ENCODE data around the gene RNF157. TPM values are rescaled to one million over a fixed set of nuclear protein-coding genes. Genes with fewer than 3 reads are reported as not detected.

RNF157 gene
- total and polyA plus RNA-seq, 2 of the 13 experiments (the other 11 are each of a cell fraction or from before 2014, with no cell fraction given), result 0.44 to 1.5 TPM

DNA sequence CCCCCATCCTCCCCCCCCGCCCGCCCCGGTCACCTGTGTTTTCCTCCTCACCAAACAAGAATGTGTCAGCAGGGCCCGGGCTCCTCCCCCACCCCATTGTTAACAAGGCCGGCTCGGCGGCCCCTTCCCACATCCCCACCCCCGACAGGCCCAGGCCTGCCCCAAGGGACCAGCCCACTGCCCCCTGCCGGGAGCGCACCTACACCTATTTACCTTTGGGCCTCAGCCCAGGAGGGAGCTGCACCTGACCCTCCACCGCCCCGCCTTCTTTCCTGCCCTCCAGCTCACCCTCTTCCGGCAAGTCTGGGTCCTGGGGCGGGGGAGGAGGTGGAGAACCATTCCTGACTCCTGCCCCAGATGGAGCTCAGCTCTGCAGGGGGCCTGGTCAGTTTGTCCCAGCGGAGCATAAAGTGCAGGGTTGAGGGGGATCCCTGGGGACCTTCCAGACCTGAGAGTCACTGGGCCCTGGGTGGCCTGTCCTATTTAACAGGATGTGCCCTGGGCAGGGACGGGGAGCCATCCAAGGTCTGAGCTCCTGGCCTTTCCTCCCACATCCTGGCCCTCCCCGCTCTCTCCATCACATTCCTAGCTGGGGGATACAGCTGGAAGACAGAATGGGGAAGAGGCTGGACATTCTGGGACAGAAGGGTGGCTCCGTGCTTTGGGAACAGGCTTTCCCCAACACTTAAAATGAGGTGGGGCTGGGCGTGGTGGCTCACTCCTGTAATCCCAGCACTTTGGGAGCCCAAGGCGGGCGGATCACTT, 107.5 kb downstream of the RNF157 start (continued):
- no peak for TF ChIP-seq DBP (CRISPR knock-in tag; IDR thresholded peaks at IDR 0.05; ENCODE audit: not compliant biosample characterization)
- TF ChIP-seq, protein P1, sequence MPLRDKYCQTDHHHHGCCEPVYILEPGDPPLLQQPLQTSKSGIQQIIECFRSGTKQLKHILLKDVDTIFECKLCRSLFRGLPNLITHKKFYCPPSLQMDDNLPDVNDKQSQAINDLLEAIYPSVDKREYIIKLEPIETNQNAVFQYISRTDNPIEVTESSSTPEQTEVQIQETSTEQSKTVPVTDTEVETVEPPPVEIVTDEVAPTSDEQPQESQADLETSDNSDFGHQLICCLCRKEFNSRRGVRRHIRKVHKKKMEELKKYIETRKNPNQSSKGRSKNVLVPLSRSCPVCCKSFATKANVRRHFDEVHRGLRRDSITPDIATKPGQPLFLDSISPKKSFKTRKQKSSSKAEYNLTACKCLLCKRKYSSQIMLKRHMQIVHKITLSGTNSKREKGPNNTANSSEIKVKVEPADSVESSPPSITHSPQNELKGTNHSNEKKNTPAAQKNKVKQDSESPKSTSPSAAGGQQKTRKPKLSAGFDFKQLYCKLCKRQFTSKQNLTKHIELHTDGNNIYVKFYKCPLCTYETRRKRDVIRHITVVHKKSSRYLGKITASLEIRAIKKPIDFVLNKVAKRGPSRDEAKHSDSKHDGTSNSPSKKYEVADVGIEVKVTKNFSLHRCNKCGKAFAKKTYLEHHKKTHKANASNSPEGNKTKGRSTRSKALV (CRISPR knock-in tag; IDR thresholded peaks at IDR 0.05), result no peak
- peak; percentile 49 for TF ChIP-seq SALL1 (CRISPR knock-in tag; IDR thresholded peaks at IDR 0.05)
- TF ChIP-seq ZMYM3 (CRISPR knock-in tag; IDR thresholded peaks at IDR 0.05), result no peak
- TF ChIP-seq MXD4 (CRISPR knock-in tag; IDR thresholded peaks at IDR 0.05), result no peak; the same call in 1 of the 2 replicates
- TF ChIP-seq STAG1 (CRISPR knock-in tag; IDR thresholded peaks at IDR 0.05), result no peak
- TF ChIP-seq SATB2 (CRISPR knock-in tag; IDR thresholded peaks at IDR 0.05), result no peak
- TF ChIP-seq ZC3H13 (CRISPR knock-in tag; IDR thresholded peaks at IDR 0.05), result no peak
- TF ChIP-seq, protein P2, sequence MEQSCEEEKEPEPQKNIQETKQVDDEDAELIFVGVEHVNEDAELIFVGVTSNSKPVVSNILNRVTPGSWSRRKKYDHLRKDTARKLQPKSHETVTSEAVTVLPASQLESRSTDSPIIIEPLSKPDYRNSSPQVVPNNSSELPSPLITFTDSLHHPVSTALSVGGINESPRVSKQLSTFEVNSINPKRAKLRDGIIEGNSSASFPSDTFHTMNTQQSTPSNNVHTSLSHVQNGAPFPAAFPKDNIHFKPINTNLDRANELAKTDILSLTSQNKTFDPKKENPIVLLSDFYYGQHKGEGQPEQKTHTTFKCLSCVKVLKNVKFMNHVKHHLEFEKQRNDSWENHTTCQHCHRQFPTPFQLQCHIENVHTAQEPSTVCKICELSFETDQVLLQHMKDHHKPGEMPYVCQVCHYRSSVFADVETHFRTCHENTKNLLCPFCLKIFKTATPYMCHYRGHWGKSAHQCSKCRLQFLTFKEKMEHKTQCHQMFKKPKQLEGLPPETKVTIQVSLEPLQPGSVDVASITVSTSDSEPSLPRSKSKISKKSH (CRISPR knock-in tag; IDR thresholded peaks at IDR 0.05; ENCODE audit: borderline replicate concordance), result peak; percentile 57; the same call in 1 of the 2 replicates
- TF ChIP-seq CHD2 (IDR thresholded peaks at IDR 0.05; ENCODE audit: low read depth, low read length), result no peak
- no peak for TF ChIP-seq AHR (CRISPR knock-in tag; IDR thresholded peaks at IDR 0.05)
- TF ChIP-seq CENPX (CRISPR knock-in tag; IDR thresholded peaks at IDR 0.05), result no peak
- no peak for TF ChIP-seq TCF12 (IDR thresholded peaks at IDR 0.05)
- no peak; the same call in 1 of the 2 replicates for TF ChIP-seq TCF12 (CRISPR knock-in tag; IDR thresholded peaks at IDR 0.05)
- no peak for TF ChIP-seq ZNF160 (CRISPR knock-in tag; IDR thresholded peaks at IDR 0.05)
- no peak for TF ChIP-seq CCDC6 (CRISPR knock-in tag; IDR thresholded peaks at IDR 0.05)
- TF ChIP-seq ZUFSP (CRISPR knock-in tag; IDR thresholded peaks at IDR 0.05; ENCODE audit: borderline replicate concordance), result no peak
- no peak for TF ChIP-seq ASH2L (IDR thresholded peaks at IDR 0.05; ENCODE audit: insufficient read length, low read depth, low read length)
- no peak for TF ChIP-seq IRF1 (CRISPR knock-in tag; IDR thresholded peaks at IDR 0.05; ENCODE audit: low read depth)
- no peak for TF ChIP-seq ZNF550 (CRISPR knock-in tag; IDR thresholded peaks at IDR 0.05; ENCODE audit: borderline replicate concordance)
- peak; percentile 42 for TF ChIP-seq PHF8 (CRISPR knock-in tag; IDR thresholded peaks at IDR 0.05)
- TF ChIP-seq RNF2 (conservative IDR thresholded peaks at IDR 0.05; ENCODE audit: low read depth), result no peak
- TF ChIP-seq ZNF143 (CRISPR knock-in tag; IDR thresholded peaks at IDR 0.05), result no peak; the same call in 1 of the 2 replicates
